HUES6 (cell line): ENCODE measurements around the gene CEP41.
"Not testable (repeated sequence)": the region's sequence is repeated elsewhere in the genome, so short reads cannot be mapped to it uniquely, and the experiment has no call there.

Source experiments
- H3K27ac ChIP-seq: 2 replicates; pipeline ENCODE4 v1.7.0; 2013; ENCODE audit warnings: low read depth, mild to moderate bottlenecking, low read length, inconsistent platforms
- H3K27me3 ChIP-seq: 2 replicates; pipeline ENCODE4 v1.6.1; 2013; ENCODE audit warnings: low read length; ENCODE audit not compliant: control insufficient read depth, insufficient read depth
- H3K36me3 ChIP-seq: 2 replicates; pipeline ENCODE4 v1.6.1; 2013; ENCODE audit warnings: low read length; ENCODE audit not compliant: control insufficient read depth, insufficient read depth
- H3K4me1 ChIP-seq: 2 replicates; pipeline ENCODE4 v1.6.1; 2013; ENCODE audit warnings: low read length; ENCODE audit not compliant: control insufficient read depth, insufficient read depth
- H3K4me3 ChIP-seq: 2 replicates; pipeline ENCODE4 v1.5.1; 2013; ENCODE audit warnings: low read depth, low read length
- H3K9ac ChIP-seq: one replicate; pipeline ENCODE4 v1.6.1; 2013; ENCODE audit warnings: mild to moderate bottlenecking, low read length
- H3K9me3 ChIP-seq: 2 replicates; pipeline ENCODE4 v1.6.1; 2013; ENCODE audit warnings: low read depth, low read length; ENCODE audit not compliant: control insufficient read depth, insufficient read depth

Gene CEP41

DNA sequence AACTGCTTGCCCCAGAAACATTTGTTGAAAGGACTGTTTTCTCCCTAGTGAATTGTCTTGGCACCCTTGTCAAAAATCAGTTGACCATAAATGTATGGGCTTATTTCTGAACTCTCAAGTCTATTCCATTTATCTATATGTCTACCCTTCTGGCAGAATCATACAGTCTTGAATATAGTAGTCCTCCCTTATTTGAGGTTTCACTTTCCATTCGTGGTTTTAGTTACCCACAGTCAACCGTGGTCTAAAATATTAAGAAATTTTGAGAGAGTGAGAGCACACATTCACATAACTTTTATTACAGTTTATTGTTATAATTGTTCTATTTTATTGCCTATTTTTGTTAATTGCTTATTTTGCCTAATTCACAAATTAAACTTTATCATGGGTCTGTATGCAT is 17.4 kb upstream of the CEP41 start:
- Histone ChIP-seq H3K9me3 (peaks cover 18% of the 10 kb centered on the region), H3K36me3 (no peaks in the 10 kb centered on the region), H3K4me3 (no peak overlapping the region), H3K4me1 (no peaks in the 10 kb centered on the region), H3K9ac (no peak overlapping the region), H3K27ac (no peak overlapping the region), H3K27me3 (no peaks in the 10 kb centered on the region)

DNA sequence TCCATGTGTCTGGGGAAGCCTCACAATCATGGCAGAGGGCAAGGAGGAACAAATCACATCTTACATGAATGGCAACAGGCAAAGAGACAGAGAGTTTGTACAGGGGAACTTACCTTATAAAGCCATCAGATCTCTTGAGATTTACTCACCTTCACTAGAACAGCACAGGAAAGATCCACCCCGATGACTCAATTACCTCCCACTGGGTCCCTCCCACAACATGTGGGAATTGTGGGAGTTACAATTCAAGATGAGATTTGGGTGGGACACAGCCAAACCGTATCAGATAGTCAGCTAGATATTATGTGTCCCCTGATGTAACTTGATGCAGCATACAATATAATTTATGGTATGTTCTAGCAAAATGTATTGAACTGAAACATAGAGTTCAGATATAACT is 14.1 kb upstream of the CEP41 start:
- no peak overlapping the region for H3K27ac ChIP-seq
- no peaks in the 10 kb centered on the region for H3K36me3 ChIP-seq
- H3K9me3 ChIP-seq, result peaks cover 16% of the 10 kb centered on the region
- no peak overlapping the region for H3K4me3 ChIP-seq
- no peak overlapping the region for H3K9ac ChIP-seq
- no peaks in the 10 kb centered on the region for H3K4me1 ChIP-seq
- H3K27me3 ChIP-seq, result no peaks in the 10 kb centered on the region

- no peak overlapping the region for H3K4me3 ChIP-seq
- H3K27ac ChIP-seq, result no peak overlapping the region
- no peaks in the 10 kb centered on the region for H3K4me1 ChIP-seq
- no peaks in the 10 kb centered on the region for H3K36me3 ChIP-seq
- no peak overlapping the region for H3K9ac ChIP-seq
- H3K27me3 ChIP-seq, result no peaks in the 10 kb centered on the region
- peaks cover 4% of the 10 kb centered on the region; the same call in 1 of the 2 replicates for H3K9me3 ChIP-seq
Measured at GRCh38 chr7:130452951-130453350, 12.1 kb upstream of the CEP41 start.

DNA sequence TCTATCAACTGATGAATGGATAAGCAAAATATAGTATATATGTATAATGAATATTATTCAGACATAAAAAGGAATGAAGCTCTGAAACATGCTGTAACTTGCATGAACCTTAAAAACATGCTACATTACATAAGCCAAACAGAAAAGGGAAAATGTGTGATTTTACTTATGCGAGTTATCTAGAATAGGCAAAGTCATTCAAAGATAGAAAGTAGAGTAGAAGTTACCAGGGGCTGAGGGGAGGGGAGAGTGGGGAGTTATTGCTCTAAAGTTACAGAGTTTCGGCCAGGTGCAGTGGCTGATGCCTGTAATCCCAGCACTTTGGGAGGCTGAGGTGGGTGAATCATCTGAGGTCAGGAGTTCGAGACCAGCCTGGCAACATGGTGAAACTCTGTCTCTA is 10.5 kb upstream of the CEP41 start:
- H3K9ac ChIP-seq, H3K4me1 ChIP-seq, H3K9me3 ChIP-seq, H3K36me3 ChIP-seq, H3K27ac ChIP-seq, H3K27me3 ChIP-seq, H3K4me3 ChIP-seq: not testable (repeated sequence)

DNA sequence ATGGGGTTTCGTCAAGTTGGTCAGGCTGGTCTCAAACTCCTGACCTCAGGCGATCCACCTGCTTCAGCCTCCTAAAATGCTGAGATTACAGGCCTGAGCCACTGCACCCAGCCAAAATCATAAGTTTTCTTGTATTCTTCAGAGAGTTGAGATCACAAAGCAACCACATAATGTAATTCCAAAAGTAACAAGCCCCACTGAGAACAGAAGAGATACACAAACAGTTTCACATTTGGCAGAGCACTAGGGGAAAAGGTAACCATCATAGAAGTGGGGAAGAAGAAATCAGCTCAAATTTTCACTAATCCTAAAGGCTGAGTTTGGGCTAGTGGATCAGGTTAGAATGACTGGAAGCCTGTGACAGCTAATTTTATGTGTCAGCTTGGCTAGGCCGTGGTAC is 5.4 kb upstream of the CEP41 start:
- Histone ChIP-seq H3K9ac (no peak overlapping the region), H3K9me3 (peaks cover 8% of the 10 kb centered on the region; the same call in 1 of the 2 replicates), H3K27me3 (no peaks in the 10 kb centered on the region), H3K4me3 (no peak overlapping the region), H3K27ac (no peak overlapping the region), H3K36me3 (no peaks in the 10 kb centered on the region), H3K4me1 (peaks cover 7% of the 10 kb centered on the region)

DNA sequence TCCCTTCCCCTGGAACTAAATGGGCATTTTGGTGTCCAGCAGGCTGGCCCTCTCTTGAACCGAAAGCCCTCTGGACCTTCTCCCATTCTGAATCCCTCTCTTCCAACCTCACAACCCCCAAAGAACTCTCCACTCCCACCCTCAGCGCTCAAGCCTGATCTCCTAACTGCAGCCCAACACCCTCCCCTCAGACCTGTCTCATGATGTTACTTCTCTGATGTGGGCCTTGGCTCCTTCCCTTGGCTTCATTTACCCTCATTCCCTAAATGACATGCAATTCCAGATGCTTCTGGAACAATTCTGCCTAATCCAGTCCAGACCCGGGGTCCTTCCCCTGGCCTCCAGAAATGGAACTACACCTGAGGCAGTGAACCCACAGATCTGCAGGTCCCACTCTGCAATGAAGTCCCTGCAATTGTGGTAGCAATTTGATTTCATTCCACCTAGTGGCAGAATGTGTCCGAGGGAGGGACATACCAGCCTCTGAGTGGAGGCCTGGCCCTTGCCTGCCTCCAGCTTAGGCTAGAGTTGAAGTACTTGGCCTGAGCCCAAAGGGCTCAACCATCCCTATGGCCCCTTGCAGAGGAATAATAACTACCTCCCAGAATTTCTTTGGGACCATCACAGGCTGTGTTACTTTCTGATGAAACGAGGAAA is 4.1 kb upstream of the CEP41 start:
- Histone ChIP-seq H3K27ac (no peak overlapping the region), H3K4me3 (no peak overlapping the region), H3K4me1 (peaks cover 8% of the 10 kb centered on the region), H3K9me3 (peaks cover 8% of the 10 kb centered on the region; the same call in 1 of the 2 replicates), H3K36me3 (no peaks in the 10 kb centered on the region), H3K27me3 (no peaks in the 10 kb centered on the region), H3K9ac (no peak overlapping the region)

DNA sequence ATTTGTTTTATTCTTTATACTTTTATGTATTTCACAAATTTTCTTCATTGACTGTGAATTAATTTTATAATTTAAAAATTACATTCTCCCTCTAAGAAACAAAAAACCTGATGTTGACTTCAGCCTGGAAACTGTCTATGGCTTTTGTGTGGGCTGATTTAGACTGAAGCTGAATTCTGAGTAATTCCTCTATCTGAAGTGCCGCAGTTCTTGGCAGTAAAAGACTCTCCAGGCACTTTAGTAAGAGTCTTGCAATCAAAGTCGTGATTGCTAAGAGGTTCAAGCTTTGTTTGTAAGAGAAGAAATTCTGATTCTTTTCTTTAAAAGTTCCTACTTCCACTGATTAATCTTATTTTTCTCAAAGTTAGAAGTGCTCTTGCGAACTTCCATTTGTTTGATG is 3.4 kb upstream of the CEP41 start:
- peaks cover 8% of the 10 kb centered on the region; the same call in 1 of the 2 replicates for H3K9me3 ChIP-seq
- no peak overlapping the region for H3K4me3 ChIP-seq
- no peaks in the 10 kb centered on the region for H3K36me3 ChIP-seq
- H3K9ac ChIP-seq, result no peak overlapping the region
- no peaks in the 10 kb centered on the region for H3K27me3 ChIP-seq
- no peak overlapping the region for H3K27ac ChIP-seq
- H3K4me1 ChIP-seq, result peaks cover 8% of the 10 kb centered on the region

DNA sequence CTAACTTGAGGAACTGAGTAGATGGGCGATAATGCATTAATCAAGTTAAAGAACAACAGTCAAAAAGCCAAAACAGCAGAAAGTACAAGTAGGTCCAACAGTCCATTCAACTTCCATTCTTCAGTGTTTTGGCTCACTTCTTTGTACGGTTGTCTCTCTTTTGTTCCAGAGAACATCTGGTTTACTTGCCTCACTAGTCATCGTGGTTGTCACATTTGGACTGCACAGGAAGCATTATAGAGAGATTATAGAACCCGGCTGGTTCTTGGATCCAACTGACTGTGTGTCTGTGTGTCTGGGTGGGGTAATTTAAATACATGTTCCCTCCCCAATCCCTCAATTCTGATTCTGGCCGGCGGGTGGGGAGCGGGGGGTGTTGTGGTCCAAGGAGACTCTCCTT is 1.8 kb upstream of the CEP41 start:
- peaks cover 2% of the 10 kb centered on the region; the same call in 1 of the 2 replicates for H3K9me3 ChIP-seq
- no peak overlapping the region for H3K27ac ChIP-seq
- no peaks in the 10 kb centered on the region for H3K36me3 ChIP-seq
- H3K4me3 ChIP-seq, result no peak overlapping the region
- H3K9ac ChIP-seq, result no peak overlapping the region
- H3K4me1 ChIP-seq, result peaks cover 8% of the 10 kb centered on the region
- H3K27me3 ChIP-seq, result no peaks in the 10 kb centered on the region

GRCh38 chr7:130441408-130441869 is 623 bp upstream of the CEP41 start:
- peak overlapping the region; percentile 65 for H3K4me3 ChIP-seq
- H3K27me3 ChIP-seq, result no peaks in the 10 kb centered on the region
- peak overlapping the region; percentile 57 for H3K9ac ChIP-seq
- no peaks in the 10 kb centered on the region for H3K36me3 ChIP-seq
- peak overlapping the region; percentile 72 for H3K27ac ChIP-seq
- H3K9me3 ChIP-seq, result no peaks in the 10 kb centered on the region
- H3K4me1 ChIP-seq, result peaks cover 8% of the 10 kb centered on the region

GRCh38 chr7:130436253-130436652 is 4.6 kb downstream of the CEP41 start:
- no peaks in the 10 kb centered on the region for H3K27me3 ChIP-seq
- H3K27ac ChIP-seq, result no peak overlapping the region
- H3K4me3 ChIP-seq, result no peak overlapping the region
- H3K4me1 ChIP-seq, result peaks cover under 1% of the 10 kb centered on the region
- H3K9me3 ChIP-seq, result no peaks in the 10 kb centered on the region
- no peak overlapping the region for H3K9ac ChIP-seq
- no peaks in the 10 kb centered on the region for H3K36me3 ChIP-seq

DNA sequence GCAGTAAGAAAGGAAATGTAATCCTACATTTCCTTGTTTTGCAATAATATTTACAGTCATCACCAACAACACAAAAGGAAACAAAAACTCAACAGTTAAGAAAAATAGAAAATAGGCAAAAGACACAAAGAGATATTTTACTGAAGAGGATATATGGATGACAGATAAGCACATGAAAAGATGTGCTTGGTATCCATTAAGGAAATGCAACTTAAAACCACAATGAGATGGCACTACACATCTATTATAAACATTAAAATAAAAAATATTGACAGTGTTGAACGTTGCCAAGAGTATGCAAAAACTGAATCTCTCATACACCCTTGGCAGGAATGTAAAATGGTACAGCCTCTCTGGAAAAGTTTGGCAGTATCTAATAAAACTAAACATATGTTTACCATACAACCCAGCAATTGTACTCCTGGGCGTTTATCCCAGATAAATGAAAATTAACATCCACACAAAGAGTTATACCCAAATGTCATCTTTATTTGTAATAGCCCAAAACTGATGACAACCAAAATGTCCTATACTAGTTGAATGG is 5.4 kb downstream of the CEP41 start:
- H3K4me1 ChIP-seq, result no peaks in the 10 kb centered on the region; the same call in 1 of the 2 replicates
- H3K36me3 ChIP-seq, result no peaks in the 10 kb centered on the region
- no peak overlapping the region for H3K27ac ChIP-seq
- H3K9ac ChIP-seq, result no peak overlapping the region
- H3K27me3 ChIP-seq, result no peaks in the 10 kb centered on the region
- H3K9me3 ChIP-seq, result no peaks in the 10 kb centered on the region
- H3K4me3 ChIP-seq, result no peak overlapping the region
